A673 (cell line): Measurements from ENCODE around the gene EBF4. TPM values are rescaled to one million over a fixed set of nuclear protein-coding genes. Genes with fewer than 3 reads are reported as not detected.
"Not testable (repeated sequence)": the region's sequence is repeated elsewhere in the genome, so short reads cannot be mapped to it uniquely, and the experiment has no call there.

Source experiments
- BruUV-seq: library from RNA; stranded (reverse); fragments of 400-500 nt; replicated peaks from 2 replicates; lab custom pipeline; 2021; lab: Mats Ljungman, UMichigan
- CTCF ChIA-PET: fragments of 300-600 bp; sonication (Branson Sonifier 250); formaldehyde crosslinking; loops from one replicate; lab custom pipeline; 2022; ENCODE audit warnings: antibody characterized with exemption; lab: Charles Lee
- POLR2A ChIA-PET: fragments of 300-600 bp; sonication (Branson Sonifier 250); formaldehyde crosslinking; loops from one replicate; lab custom pipeline; 2022; ENCODE audit warnings: antibody characterized with exemption; ENCODE audit not compliant: low non-redundant PET; lab: Charles Lee
- DNase-seq: peaks from one replicate; pipeline ENCODE4 v3.0.0-alpha.2; 2015; ENCODE audit warnings: low spot score
- H3K27ac ChIP-seq: fragments of 200-600 bp; sonication (generic); 2 replicates; pipeline ENCODE4 v1.5.1; 2016; ENCODE audit warnings: mixed run types, low read depth, mild to moderate bottlenecking, mixed read lengths, antibody characterized with exemption, low read length; ENCODE audit not compliant: poor library complexity, severe bottlenecking
- H3K27me3 ChIP-seq: fragments of 200-600 bp; sonication (generic); replicated peaks from 2 replicates; pipeline ENCODE4 v1.6.1; 2017; ENCODE audit warnings: mixed run types, low read depth, mild to moderate bottlenecking, mixed read lengths, antibody characterized with exemption, low read length; ENCODE audit not compliant: insufficient read depth, poor library complexity
- H3K36me3 ChIP-seq: fragments of 200-600 bp; sonication (generic); 2 replicates; pipeline ENCODE4 v1.6.1; 2016; ENCODE audit warnings: mixed run types, mild to moderate bottlenecking, mixed read lengths, antibody characterized with exemption, low read length; ENCODE audit not compliant: insufficient read depth, poor library complexity, severe bottlenecking
- H3K4me1 ChIP-seq: fragments of 200-600 bp; sonication (generic); 2 replicates; pipeline ENCODE4 v1.6.1; 2017; ENCODE audit warnings: mixed run types, mild to moderate bottlenecking, mixed read lengths, antibody characterized with exemption, low read length; ENCODE audit not compliant: insufficient read depth, poor library complexity, severe bottlenecking
- H3K4me3 ChIP-seq: fragments of 200-600 bp; sonication (generic); 2 replicates; pipeline ENCODE4 v1.5.1; 2016; ENCODE audit warnings: low read depth, mixed run types, mild to moderate bottlenecking, mixed read lengths, low read length; ENCODE audit not compliant: poor library complexity, severe bottlenecking
- H3K9me3 ChIP-seq: fragments of 200-600 bp; sonication (generic); 2 replicates; pipeline ENCODE4 v1.6.1; 2016; ENCODE audit warnings: mixed run types, low read depth, mild to moderate bottlenecking, mixed read lengths, antibody characterized with exemption, low read length; ENCODE audit not compliant: poor library complexity, severe bottlenecking
- EZH2 ChIP-seq: fragments of 200-600 bp; sonication (generic); IDR thresholded peaks from 2 replicates; pipeline ENCODE4 v1.6.1; 2017; ENCODE audit warnings: borderline replicate concordance, low read depth, mild to moderate bottlenecking, mixed read lengths, antibody characterized with exemption, low read length; ENCODE audit not compliant: poor library complexity, severe bottlenecking
- intact Hi-C: fragments of 100-400 bp; cut with micrococcal nuclease; formaldehyde crosslinking; loops from one replicate; pipeline ENCODE4 v1.10.0; 2022; ENCODE audit not compliant: unreplicated experiment
- total RNA-seq: library from RNA; stranded (reverse); gene quantifications from 2 replicates; pipeline ENCODE4 v1.2.3, GENCODE V29; 2021
- TF ChIP-seq, protein P1 (sequence below): fragments of 300-800, 200-600 bp; sonication (generic); conservative IDR thresholded peaks from 2 replicates; pipeline ENCODE4 v1.5.1; 2017; ENCODE audit warnings: low read depth, mild to moderate bottlenecking, antibody characterized with exemption, low read length, moderate library complexity, mixed read lengths

The EBF4 gene
- total RNA-seq, 1 experiment from 2014 or later: 0.52 TPM

DNA sequence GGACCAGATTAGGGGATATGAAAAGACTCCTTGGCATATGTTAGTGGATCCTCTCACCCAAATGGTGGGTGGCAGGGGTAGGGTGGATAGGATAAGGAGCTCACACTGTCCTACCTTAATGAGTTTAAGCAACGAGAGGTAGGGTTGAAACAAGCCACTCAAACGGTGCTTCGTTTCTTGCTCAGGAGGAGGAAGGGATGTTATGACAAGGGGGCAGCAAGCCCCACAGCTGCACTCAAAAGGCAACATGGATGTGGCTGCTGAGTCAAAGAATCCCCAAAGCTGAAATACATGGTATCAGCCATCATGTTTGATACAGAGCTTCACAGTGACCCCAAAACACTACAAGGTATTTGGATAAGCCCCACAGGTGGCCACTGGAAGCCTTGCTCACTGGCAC lies 20.1 kb upstream of the EBF4 start:
- CTCF ChIA-PET: interaction anchor here (1.2 kb wide), 1 partner anchor 17 kb away, joined by 3 read pairs; no protein-coding TSS in a partner anchor
- POLR2A ChIA-PET: no interaction called here
- H3K27me3 ChIP-seq: no peaks in the 10 kb centered on the region

DNA sequence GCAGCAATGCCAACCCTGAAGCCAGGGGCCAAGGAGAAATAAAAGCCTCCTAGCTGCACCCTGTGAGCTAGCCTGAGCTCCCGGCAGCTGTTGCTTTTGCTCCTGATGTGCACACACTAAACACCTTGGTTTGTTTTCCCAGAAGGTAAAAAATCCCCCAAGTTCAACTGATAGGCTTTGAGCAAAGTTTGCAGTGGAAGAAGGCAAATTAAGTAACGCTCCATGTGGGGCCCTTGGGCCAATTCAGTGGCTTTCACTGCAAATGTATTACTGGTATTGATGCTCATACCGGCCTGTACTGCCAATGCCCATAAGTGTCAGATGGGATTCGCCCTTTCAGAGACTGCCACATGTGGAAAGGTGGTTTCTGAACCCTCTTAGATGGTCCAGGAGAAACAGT lies 19.1 kb upstream of the EBF4 start:
- ChIA-PET POLR2A (no interaction called here), CTCF (interaction anchor here (0.6 to 0.7 kb wide), 3 partner anchors 149 to 448 kb away, joined by 4 to 6 read pairs (median 5); no protein-coding TSS in a partner anchor)
- Histone ChIP-seq H3K27ac (no peak overlapping the region), H3K36me3 (no peaks in the 10 kb centered on the region), H3K9me3 (no peaks in the 10 kb centered on the region), H3K27me3 (no peaks in the 10 kb centered on the region), H3K4me3 (no peak overlapping the region), H3K4me1 (no peaks in the 10 kb centered on the region)
- no peak for DNase-seq
- no TSS peak for BruUV-seq
- TF ChIP-seq EZH2: no peak
- TF ChIP-seq, protein P1, sequence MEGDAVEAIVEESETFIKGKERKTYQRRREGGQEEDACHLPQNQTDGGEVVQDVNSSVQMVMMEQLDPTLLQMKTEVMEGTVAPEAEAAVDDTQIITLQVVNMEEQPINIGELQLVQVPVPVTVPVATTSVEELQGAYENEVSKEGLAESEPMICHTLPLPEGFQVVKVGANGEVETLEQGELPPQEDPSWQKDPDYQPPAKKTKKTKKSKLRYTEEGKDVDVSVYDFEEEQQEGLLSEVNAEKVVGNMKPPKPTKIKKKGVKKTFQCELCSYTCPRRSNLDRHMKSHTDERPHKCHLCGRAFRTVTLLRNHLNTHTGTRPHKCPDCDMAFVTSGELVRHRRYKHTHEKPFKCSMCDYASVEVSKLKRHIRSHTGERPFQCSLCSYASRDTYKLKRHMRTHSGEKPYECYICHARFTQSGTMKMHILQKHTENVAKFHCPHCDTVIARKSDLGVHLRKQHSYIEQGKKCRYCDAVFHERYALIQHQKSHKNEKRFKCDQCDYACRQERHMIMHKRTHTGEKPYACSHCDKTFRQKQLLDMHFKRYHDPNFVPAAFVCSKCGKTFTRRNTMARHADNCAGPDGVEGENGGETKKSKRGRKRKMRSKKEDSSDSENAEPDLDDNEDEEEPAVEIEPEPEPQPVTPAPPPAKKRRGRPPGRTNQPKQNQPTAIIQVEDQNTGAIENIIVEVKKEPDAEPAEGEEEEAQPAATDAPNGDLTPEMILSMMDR: no peak
- intact Hi-C loops: no loop called here

More for the DNA sequence above, 20.1 kb upstream of the EBF4 start:
- Histone ChIP-seq H3K27ac (no peak overlapping the region), H3K9me3 (no peaks in the 10 kb centered on the region), H3K4me1 (no peaks in the 10 kb centered on the region), H3K4me3 (no peak overlapping the region), H3K36me3 (no peaks in the 10 kb centered on the region)
- intact Hi-C loops: no loop called here
- TF ChIP-seq EZH2: no peak
- TF ChIP-seq, protein P1: no peak
- DNase-seq: no peak
- no TSS peak for BruUV-seq

DNA sequence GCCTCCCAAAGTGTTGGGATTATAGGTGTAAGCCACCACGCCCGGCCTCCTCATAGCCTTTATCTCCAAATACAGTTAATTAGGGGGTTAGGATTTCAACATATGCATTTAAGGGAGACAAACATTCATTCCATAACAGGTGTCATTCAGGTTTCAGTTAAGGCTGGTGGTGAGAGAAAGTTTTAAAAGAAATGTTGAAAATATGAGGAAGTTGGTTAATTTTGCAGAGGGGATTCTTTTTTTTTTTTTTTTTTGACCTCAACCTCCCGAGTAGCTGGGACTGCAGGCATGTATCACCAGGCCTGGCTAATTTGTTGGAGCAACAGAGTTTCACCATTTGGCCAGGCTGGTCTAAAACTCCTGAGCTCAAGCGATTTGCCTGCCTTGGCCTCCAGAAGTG lies 12.5 kb upstream of the EBF4 start:
- no peak overlapping the region for H3K4me3 ChIP-seq
- H3K4me1 ChIP-seq: no peaks in the 10 kb centered on the region
- H3K9me3 ChIP-seq: no peaks in the 10 kb centered on the region
- no peak for TF ChIP-seq EZH2
- TF ChIP-seq, protein P1: no peak
- POLR2A ChIA-PET: no interaction called here
- CTCF ChIA-PET: no interaction called here
- peaks cover 3% of the 10 kb centered on the region for H3K27me3 ChIP-seq
- BruUV-seq: no TSS peak
- no peak overlapping the region for H3K27ac ChIP-seq
- DNase-seq: no peak
- intact Hi-C loops: no loop called here
- H3K36me3 ChIP-seq: no peaks in the 10 kb centered on the region

DNA sequence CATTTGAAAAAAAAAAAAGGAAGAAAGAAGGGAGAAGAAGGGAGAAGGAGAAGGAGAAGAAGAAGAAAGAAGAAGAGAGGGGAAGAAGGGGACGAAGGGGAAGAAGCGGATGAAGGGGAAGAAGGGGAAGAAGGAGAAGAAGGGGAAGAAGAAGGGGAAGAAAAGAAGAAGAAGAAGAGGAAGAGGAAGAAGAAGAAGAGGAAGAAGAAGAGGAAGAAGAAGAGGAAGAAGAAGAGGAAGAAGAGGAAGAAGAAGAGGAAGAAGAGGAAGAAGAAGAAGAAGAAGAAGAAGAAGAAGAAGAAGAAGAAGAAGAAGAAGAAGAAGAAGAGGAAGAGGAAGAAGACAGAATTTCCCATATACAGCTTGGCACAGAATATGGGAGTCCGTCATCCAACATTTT lies 10.5 kb upstream of the EBF4 start:
- H3K27me3 ChIP-seq, H3K36me3 ChIP-seq, DNase-seq, H3K27ac ChIP-seq, CTCF ChIA-PET, BruUV-seq, H3K4me1 ChIP-seq, POLR2A ChIA-PET, intact Hi-C loops, H3K4me3 ChIP-seq, H3K9me3 ChIP-seq: not testable (repeated sequence)

DNA sequence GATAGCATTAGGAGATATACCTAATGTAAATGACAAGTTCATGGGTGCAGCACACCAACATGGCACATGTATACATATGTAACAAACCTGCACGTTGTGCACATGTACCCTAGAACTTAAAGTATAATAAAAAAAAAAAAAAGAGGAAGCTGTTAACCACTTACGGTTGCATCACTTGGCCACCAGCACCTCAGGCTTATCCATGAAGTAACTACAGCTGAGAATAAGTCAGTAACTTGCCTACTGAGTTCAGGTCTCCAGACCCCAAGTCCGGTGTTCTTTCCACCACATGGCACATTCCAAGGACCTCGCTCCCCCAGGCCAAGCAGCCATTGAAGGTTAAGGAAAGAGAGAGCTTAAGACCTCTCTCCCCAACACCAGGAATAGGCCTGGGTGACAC lies 7.8 kb upstream of the EBF4 start:
- not testable (repeated sequence) for DNase-seq, H3K27me3 ChIP-seq
- CTCF ChIA-PET: interaction anchor here (0.7 kb wide), 1 partner anchor 26 kb away, joined by 3 read pairs; no protein-coding TSS in a partner anchor

More for the DNA sequence above, 7.8 kb upstream of the EBF4 start:
- H3K27ac ChIP-seq, POLR2A ChIA-PET, H3K36me3 ChIP-seq, H3K4me3 ChIP-seq, BruUV-seq, H3K9me3 ChIP-seq, H3K4me1 ChIP-seq, intact Hi-C loops: not testable (repeated sequence)
